ENCODE results near the gene TMEM109. TPM values are rescaled to one million over a fixed set of nuclear protein-coding genes. Genes with fewer than 3 reads are reported as not detected.

Gene TMEM109
- total RNA-seq, 1 experiment from 2014 or later: 26.8 TPM

DNA sequence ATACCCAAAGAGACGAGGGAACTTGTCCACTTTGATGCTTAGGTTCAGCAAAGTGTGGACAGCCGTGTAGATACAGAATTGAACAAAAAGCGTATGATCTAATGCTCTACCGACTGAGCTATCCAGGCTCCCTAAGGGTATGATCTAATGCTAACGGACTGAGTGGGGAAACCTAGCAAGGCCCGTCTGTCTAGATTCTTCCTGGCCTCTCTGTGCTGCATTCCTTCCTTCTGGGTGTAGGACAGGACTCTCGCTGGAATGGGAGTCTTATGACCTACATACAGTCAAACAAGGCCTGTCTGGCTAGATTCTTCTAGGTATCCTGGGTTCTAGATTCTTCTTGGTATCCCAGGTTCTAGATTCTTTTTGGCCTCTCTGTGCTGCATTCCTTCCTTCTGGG, 46.4 kb downstream of the TMEM109 start:
- H3K4me1 Mint-ChIP-seq: no peaks in the 10 kb centered on the region
- no peak overlapping the region for H3K27ac Mint-ChIP-seq
- no peak for ATAC-seq

DNA sequence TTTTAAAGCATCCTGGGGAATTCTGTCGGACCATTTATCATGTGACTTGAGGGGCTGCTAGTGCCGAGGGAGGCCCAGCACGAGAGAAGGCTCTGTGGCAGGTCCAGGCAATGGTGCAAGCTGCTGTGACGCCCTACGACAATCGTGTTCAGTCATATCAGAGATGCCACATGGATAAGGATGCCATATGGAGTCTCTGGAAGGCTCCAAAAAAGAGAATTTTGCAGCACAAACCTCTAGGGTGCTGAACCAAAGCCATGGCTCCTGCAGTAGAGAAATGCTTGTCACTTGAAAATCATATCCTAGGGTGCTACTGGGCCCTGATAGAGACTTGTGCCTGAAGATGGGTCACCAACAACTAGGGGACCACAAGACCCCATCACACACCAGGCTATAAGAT, 50.8 kb downstream of the TMEM109 start:
- H3K27me3 Mint-ChIP-seq (ENCODE audit: low read depth): peaks cover 17% of the 10 kb centered on the region
- H3K36me3 Mint-ChIP-seq: peaks cover 6% of the 10 kb centered on the region
- H3K4me3 Mint-ChIP-seq: no peak overlapping the region
- POLR2A ChIA-PET: no interaction called here
- CTCF ChIA-PET: no interaction called here
- DNase-seq (ENCODE audit: low spot score) (no peak), ATAC-seq (no peak)
- H3K9me3 Mint-ChIP-seq: peaks cover 18% of the 10 kb centered on the region
- H3K27ac Mint-ChIP-seq: no peak overlapping the region
- TF ChIP-seq PRDM15 (CRISPR knock-in tag; IDR thresholded peaks at IDR 0.05): no peak
- TF ChIP-seq, protein P1, sequence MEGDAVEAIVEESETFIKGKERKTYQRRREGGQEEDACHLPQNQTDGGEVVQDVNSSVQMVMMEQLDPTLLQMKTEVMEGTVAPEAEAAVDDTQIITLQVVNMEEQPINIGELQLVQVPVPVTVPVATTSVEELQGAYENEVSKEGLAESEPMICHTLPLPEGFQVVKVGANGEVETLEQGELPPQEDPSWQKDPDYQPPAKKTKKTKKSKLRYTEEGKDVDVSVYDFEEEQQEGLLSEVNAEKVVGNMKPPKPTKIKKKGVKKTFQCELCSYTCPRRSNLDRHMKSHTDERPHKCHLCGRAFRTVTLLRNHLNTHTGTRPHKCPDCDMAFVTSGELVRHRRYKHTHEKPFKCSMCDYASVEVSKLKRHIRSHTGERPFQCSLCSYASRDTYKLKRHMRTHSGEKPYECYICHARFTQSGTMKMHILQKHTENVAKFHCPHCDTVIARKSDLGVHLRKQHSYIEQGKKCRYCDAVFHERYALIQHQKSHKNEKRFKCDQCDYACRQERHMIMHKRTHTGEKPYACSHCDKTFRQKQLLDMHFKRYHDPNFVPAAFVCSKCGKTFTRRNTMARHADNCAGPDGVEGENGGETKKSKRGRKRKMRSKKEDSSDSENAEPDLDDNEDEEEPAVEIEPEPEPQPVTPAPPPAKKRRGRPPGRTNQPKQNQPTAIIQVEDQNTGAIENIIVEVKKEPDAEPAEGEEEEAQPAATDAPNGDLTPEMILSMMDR (IDR thresholded peaks at IDR 0.05): no peak
- no peak for TF ChIP-seq E2F4 (CRISPR knock-in tag; IDR thresholded peaks at IDR 0.05; ENCODE audit: borderline replicate concordance, low read depth)
- H3K4me1 Mint-ChIP-seq: no peaks in the 10 kb centered on the region

More for the DNA sequence above, 46.4 kb downstream of the TMEM109 start:
- DNase-seq (ENCODE audit: low spot score): no peak
- H3K27me3 Mint-ChIP-seq (ENCODE audit: low read depth): peaks cover 14% of the 10 kb centered on the region
- TF ChIP-seq IRF1 (CRISPR knock-in tag; IDR thresholded peaks at IDR 0.05): no peak
- no peak for TF ChIP-seq CBFB (CRISPR knock-in tag; IDR thresholded peaks at IDR 0.05; ENCODE audit: low read depth)
- no peak for TF ChIP-seq USF1 (CRISPR knock-in tag; IDR thresholded peaks at IDR 0.05)
- TF ChIP-seq, protein P1 (IDR thresholded peaks at IDR 0.05): no peak
- ChIA-PET CTCF (no interaction called here), POLR2A (no interaction called here)
- H3K9me3 Mint-ChIP-seq: no peaks in the 10 kb centered on the region
- no peak overlapping the region for H3K4me3 Mint-ChIP-seq
- H3K36me3 Mint-ChIP-seq: no peaks in the 10 kb centered on the region

GRCh38 chr11:60966890-60967289, 52.9 kb downstream of the TMEM109 start:
- ATAC-seq (no peak), DNase-seq (ENCODE audit: low spot score) (no peak)
- Mint-ChIP-seq H3K27me3 (ENCODE audit: low read depth) (peaks cover 11% of the 10 kb centered on the region), H3K36me3 (peaks cover 6% of the 10 kb centered on the region), H3K27ac (no peak overlapping the region), H3K4me1 (no peaks in the 10 kb centered on the region), H3K9me3 (peaks cover 18% of the 10 kb centered on the region), H3K4me3 (no peak overlapping the region)
- CTCF ChIA-PET: no interaction called here
- POLR2A ChIA-PET: no interaction called here
- TF ChIP-seq, protein P2, sequence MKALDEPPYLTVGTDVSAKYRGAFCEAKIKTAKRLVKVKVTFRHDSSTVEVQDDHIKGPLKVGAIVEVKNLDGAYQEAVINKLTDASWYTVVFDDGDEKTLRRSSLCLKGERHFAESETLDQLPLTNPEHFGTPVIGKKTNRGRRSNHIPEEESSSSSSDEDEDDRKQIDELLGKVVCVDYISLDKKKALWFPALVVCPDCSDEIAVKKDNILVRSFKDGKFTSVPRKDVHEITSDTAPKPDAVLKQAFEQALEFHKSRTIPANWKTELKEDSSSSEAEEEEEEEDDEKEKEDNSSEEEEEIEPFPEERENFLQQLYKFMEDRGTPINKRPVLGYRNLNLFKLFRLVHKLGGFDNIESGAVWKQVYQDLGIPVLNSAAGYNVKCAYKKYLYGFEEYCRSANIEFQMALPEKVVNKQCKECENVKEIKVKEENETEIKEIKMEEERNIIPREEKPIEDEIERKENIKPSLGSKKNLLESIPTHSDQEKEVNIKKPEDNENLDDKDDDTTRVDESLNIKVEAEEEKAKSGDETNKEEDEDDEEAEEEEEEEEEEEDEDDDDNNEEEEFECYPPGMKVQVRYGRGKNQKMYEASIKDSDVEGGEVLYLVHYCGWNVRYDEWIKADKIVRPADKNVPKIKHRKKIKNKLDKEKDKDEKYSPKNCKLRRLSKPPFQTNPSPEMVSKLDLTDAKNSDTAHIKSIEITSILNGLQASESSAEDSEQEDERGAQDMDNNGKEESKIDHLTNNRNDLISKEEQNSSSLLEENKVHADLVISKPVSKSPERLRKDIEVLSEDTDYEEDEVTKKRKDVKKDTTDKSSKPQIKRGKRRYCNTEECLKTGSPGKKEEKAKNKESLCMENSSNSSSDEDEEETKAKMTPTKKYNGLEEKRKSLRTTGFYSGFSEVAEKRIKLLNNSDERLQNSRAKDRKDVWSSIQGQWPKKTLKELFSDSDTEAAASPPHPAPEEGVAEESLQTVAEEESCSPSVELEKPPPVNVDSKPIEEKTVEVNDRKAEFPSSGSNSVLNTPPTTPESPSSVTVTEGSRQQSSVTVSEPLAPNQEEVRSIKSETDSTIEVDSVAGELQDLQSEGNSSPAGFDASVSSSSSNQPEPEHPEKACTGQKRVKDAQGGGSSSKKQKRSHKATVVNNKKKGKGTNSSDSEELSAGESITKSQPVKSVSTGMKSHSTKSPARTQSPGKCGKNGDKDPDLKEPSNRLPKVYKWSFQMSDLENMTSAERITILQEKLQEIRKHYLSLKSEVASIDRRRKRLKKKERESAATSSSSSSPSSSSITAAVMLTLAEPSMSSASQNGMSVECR (CRISPR knock-in tag; IDR thresholded peaks at IDR 0.05; ENCODE audit: borderline replicate concordance): no peak
- TF ChIP-seq ZNF232 (CRISPR knock-in tag; IDR thresholded peaks at IDR 0.05): no peak
- no peak for TF ChIP-seq SMAD4 (CRISPR knock-in tag; IDR thresholded peaks at IDR 0.05)
- TF ChIP-seq ZNF512 (CRISPR knock-in tag; IDR thresholded peaks at IDR 0.05; ENCODE audit: borderline replicate concordance): no peak
- no peak for TF ChIP-seq TEAD1 (CRISPR knock-in tag; IDR thresholded peaks at IDR 0.05)
